ENCODE data around the gene LPAR5.

DNA sequence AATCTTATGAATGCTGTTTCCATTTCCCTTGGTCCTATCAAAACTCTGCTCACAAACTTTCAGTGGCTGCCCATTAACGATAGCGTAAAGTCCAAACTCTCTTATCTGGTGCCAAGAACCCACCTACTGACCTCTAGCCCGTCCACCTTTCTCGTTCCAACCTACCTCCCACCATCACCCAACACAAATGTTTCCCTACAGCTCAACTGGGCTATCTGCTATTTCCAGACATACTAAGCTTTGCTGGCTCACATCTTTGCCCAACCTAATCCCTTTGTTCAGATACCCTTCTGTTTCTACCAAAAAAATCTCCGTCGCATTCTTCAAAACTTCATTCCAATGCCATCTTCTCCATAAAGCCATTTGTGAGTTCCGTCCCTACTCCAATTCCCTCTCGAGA, 60.1 kb downstream of the LPAR5 start:
- TF ChIP-seq, protein P1, sequence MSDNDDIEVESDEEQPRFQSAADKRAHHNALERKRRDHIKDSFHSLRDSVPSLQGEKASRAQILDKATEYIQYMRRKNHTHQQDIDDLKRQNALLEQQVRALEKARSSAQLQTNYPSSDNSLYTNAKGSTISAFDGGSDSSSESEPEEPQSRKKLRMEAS (IDR thresholded peaks at IDR 0.05; ENCODE audit: low read depth) = no peak
- TF ChIP-seq, protein P2, sequence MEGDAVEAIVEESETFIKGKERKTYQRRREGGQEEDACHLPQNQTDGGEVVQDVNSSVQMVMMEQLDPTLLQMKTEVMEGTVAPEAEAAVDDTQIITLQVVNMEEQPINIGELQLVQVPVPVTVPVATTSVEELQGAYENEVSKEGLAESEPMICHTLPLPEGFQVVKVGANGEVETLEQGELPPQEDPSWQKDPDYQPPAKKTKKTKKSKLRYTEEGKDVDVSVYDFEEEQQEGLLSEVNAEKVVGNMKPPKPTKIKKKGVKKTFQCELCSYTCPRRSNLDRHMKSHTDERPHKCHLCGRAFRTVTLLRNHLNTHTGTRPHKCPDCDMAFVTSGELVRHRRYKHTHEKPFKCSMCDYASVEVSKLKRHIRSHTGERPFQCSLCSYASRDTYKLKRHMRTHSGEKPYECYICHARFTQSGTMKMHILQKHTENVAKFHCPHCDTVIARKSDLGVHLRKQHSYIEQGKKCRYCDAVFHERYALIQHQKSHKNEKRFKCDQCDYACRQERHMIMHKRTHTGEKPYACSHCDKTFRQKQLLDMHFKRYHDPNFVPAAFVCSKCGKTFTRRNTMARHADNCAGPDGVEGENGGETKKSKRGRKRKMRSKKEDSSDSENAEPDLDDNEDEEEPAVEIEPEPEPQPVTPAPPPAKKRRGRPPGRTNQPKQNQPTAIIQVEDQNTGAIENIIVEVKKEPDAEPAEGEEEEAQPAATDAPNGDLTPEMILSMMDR (IDR thresholded peaks at IDR 0.05) = no peak
- TF ChIP-seq RXRA (IDR thresholded peaks at IDR 0.05; ENCODE audit: borderline replicate concordance, low read depth) (no peak), FOXM1 (IDR thresholded peaks at IDR 0.05; ENCODE audit: low read depth) (no peak), GATA2 (CRISPR knock-in tag; IDR thresholded peaks at IDR 0.05) (no peak), CHD2 (IDR thresholded peaks at IDR 0.05; ENCODE audit: low read length, partially characterized antibody) (no peak), ELF1 (IDR thresholded peaks at IDR 0.05) (no peak), POLR2AphosphoS5 (IDR thresholded peaks at IDR 0.05; ENCODE audit: low read depth, low read length) (no peak)
- TF ChIP-seq, protein P3, sequence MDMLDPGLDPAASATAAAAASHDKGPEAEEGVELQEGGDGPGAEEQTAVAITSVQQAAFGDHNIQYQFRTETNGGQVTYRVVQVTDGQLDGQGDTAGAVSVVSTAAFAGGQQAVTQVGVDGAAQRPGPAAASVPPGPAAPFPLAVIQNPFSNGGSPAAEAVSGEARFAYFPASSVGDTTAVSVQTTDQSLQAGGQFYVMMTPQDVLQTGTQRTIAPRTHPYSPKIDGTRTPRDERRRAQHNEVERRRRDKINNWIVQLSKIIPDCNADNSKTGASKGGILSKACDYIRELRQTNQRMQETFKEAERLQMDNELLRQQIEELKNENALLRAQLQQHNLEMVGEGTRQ (IDR thresholded peaks at IDR 0.05; ENCODE audit: borderline replicate concordance, low read depth, low read length) = no peak
- TF ChIP-seq, protein P4, sequence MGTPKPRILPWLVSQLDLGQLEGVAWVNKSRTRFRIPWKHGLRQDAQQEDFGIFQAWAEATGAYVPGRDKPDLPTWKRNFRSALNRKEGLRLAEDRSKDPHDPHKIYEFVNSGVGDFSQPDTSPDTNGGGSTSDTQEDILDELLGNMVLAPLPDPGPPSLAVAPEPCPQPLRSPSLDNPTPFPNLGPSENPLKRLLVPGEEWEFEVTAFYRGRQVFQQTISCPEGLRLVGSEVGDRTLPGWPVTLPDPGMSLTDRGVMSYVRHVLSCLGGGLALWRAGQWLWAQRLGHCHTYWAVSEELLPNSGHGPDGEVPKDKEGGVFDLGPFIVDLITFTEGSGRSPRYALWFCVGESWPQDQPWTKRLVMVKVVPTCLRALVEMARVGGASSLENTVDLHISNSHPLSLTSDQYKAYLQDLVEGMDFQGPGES (IDR thresholded peaks at IDR 0.05; ENCODE audit: low read depth, low read length) = no peak
- TF ChIP-seq, protein P5, sequence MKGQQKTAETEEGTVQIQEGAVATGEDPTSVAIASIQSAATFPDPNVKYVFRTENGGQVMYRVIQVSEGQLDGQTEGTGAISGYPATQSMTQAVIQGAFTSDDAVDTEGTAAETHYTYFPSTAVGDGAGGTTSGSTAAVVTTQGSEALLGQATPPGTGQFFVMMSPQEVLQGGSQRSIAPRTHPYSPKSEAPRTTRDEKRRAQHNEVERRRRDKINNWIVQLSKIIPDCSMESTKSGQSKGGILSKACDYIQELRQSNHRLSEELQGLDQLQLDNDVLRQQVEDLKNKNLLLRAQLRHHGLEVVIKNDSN (IDR thresholded peaks at IDR 0.05; ENCODE audit: borderline replicate concordance, low read depth) = no peak
